Esophagus muscularis mucosa (tissue), 3 donors: ENCODE results near the gene PRKCE.

Source experiments
- CTCF ChIP-seq, 3 experiments: fragments of 200-600 bp in 2 of 3; fragments of 450-650 bp in 1 of 3; sonication (generic) in 2 of 3; IDR thresholded peaks; one replicate each; pipeline ENCODE4 v1.5.1; 2017 to 2019; ENCODE audit warnings: antibody characterized with exemption in 3 of 3, mild to moderate bottlenecking in 2 of 3, moderate library complexity in 1 of 3
- POLR2AphosphoS5 ChIP-seq, 2 donors: sonication (generic); formaldehyde crosslinking; IDR thresholded peaks; one replicate each; pipeline ENCODE4 v1.6.1; 2017; ENCODE audit warnings: antibody characterized with exemption in 2 of 2

GRCh38 chr2:45943219-45944044 is 292.0 kb downstream of the PRKCE start:
- TF ChIP-seq POLR2AphosphoS5 (IDR thresholded peaks at IDR 0.05) (no peak), CTCF (IDR thresholded peaks at IDR 0.05) (no peak)
